HG03175 (cell line): ENCODE measurements around the gene FAM219A.
"Not testable (repeated sequence)": the region's sequence is repeated elsewhere in the genome, so short reads cannot be mapped to it uniquely, and the experiment has no call there.

ENCODE experiments used
- ATAC-seq: cut with Tn5 transposase; IDR thresholded peaks from one replicate; pipeline ENCODE4 v1.9.1; 2021; ENCODE audit warnings: mild to moderate bottlenecking, moderate library complexity; ENCODE audit not compliant: unreplicated experiment

The FAM219A gene

DNA sequence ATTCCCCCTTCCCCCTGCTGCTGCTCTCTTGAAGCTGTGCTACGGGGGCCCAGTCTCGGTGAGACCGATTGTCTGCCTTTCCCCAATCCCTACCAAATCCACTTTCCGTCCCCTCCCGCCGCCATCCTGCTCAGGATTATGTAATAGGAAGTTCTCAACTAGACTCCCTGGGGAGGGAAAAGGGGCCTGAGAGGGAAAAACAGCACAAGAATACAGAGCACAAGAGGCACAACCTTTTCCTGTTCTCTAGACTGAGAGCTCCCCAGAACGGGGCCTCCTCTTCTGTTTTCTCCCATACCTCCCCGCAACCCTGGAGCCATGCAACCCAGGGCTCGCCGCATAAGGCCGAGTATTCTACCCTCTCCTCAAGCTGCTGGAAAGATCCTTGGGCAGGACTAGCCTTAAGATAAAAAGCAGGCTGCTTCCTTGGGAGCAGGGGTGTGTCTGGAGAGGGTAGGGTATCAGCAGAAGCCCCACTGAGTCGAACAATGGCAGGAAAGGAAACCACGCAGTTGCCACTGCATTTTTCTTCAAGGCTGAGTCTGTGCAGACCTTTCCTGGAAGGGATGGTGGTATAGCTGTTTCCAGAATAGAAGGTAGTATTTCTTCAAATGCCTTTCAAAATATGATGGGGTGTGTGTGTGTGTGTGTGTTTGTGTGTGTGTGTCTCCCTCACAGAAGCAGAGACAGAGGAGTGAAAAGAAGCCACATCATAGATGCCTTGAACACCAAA lies 94.6 kb downstream of the FAM219A start:
- ATAC-seq: no peak

- ATAC-seq: no peak
Observed at GRCh38 chr9:34362614-34363214, 95.7 kb downstream of the FAM219A start.

- not testable (repeated sequence) for ATAC-seq
Observed at GRCh38 chr9:34352957-34353356, 105.4 kb downstream of the FAM219A start.

GRCh38 chr9:34352122-34352652 lies 106.2 kb downstream of the FAM219A start:
- ATAC-seq: not testable (repeated sequence)

DNA sequence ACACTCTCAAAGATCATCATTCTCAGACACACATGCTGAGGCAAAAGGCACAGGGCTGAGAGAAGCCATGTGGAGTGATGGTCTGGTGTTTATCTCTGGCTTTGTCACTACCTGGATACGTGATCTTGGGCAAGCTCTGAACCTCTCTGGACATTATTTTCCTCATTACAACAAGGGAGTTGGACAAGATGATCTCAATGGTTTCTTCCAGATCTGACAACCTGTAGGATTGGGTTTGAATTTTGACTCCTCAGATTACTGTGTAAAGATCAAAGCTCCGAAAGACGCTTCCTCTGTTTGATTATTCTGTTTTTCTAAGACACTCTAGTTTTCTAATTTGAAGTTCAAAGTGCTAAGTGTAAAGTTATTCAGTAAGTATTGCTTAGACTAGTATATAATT lies 109.0 kb downstream of the FAM219A start:
- ATAC-seq: no peak
